NK-92 (cell line): ENCODE measurements around the gene TUNAR.

Experiments used
- DNase-seq: peaks from one replicate; lab custom pipeline; 2025; ENCODE audit not compliant: unreplicated experiment; lab: John Stamatoyannopoulos, UW

The TUNAR gene

DNA sequence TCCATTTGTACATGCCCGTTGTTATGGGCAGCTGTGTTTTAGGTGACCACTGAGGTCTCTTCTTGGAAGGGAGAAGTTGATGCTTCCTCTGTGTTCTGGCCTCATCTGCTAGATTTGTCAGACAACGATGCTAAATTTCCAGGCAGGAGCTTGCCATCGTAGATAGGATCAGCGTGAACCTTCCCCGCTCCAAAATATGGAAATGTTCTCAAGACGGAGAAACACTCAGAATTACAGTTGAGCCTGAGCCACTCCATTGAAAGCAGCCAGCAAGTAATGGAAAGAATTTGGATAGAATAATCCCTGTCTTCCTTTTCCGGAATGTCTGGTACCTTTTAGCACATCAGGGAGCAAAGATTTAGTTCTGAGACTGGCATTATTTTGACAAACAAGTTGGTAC is 34.8 kb downstream of the TUNAR start:
- no peak for DNase-seq

- DNase-seq, result no peak
Measured at GRCh38 chr14:95915330-95915729, 38.7 kb downstream of the TUNAR start.

DNA sequence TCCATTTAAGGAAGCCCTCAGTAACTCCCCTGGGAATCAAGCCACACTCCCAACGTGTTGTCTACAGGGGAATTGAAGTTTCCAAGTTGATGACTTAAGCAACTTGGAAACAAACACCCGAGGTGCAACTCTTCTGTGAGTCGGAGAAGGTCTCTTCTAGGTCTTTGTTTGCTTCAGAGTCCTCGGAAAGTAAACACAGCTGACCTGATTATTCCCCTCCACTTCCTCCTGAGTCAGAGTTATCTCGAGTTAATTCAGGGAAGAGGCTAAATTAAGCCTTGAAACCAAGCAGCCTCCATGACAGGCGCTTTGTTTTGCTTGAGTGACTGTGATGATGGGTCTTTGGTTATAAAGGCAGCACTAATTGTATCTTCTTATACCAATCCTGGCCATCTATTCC is 41.8 kb downstream of the TUNAR start:
- DNase-seq, result no peak

DNA sequence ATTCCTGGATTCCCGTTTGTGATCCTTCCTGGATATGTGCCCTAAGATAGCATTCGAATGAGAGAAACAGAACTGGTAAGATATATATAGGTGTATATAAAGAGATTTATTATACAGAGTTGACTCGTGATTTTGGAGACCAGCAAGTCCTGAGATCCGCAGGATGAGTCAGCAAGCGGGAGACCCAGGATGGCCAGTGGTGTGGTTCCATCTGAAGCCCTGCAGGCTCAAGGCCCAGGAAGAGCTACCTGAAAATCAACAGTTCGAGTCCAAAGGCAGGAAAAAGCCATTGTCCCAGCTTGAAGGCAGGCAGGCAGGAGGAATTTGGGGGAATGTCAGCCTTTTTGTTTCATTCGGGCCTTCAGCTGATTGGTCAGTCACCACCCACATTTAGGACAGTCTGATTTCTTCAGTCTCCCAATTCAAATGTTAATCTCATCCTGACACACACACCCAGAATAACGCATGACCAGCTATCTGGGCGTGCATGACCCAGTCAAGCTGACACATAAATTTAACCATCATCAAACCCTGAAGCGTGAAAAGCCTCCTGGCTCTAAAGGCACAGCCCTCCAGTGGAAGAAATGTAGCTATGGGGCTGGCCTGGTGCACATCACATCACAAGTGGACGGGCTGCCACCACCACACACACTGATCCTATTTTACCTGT is 44.3 kb downstream of the TUNAR start:
- DNase-seq, result no peak

- no peak for DNase-seq
Measured at GRCh38 chr14:95922080-95922479, 45.4 kb downstream of the TUNAR start.

DNA sequence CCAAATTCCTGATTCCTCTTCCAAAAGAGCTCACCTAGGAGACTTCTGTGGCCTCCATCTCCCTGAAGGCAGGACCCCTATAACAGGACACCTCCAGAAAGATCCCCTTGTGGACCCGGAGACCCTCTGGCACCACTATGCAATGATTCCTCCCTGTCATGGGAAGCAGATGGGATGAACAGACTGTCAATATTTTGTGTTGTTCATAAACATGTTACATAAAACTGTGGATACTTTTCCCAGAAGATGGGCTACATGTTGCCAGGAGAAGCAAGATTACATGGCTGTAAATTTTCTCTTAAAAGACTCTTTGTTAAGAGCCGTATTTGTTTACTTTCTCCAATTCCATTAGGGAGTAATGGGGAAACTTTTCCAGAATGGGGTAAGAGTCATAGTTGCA is 52.1 kb downstream of the TUNAR start:
- no peak for DNase-seq

DNA sequence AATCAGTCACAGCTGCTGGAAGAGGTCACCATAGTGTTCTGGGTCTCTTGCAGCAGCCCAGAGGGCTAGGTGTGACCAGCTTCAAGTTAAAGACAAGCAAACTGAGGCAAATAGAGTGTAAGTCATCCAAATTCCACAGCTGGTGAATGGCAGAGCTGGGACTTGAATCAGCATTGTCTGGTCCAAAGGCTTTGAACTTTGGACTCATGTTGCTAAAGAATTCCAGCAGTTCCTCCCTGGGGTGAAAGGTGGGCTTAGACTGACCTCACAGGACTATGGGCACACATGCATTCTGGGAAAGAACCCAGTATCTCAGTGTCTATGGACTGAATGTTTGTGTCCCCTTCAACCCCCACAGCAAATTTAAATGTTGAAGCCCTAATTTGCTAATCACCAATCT is 54.8 kb downstream of the TUNAR start:
- DNase-seq, result no peak

- no peak for DNase-seq
Measured at GRCh38 chr14:95935228-95935822, 58.7 kb downstream of the TUNAR start.

DNA sequence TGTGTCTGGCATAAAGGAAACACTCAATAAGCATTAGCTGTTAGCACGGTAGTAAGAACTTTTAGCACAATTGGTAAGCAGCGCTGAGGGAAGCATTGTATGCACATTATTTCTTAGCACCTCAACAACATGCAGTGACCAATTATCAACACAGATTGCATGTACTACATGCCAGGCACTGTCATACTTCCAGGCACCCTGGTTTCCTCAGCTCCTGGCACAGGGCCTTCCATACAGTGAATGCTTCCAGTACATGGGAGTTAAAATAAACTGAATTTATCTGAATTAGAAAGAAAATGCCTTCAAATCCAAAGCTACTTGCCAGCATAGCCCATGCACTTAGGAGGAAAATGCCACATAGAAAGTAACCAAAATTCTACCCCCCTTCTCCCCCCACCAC is 59.4 kb downstream of the TUNAR start:
- DNase-seq, result no peak

DNA sequence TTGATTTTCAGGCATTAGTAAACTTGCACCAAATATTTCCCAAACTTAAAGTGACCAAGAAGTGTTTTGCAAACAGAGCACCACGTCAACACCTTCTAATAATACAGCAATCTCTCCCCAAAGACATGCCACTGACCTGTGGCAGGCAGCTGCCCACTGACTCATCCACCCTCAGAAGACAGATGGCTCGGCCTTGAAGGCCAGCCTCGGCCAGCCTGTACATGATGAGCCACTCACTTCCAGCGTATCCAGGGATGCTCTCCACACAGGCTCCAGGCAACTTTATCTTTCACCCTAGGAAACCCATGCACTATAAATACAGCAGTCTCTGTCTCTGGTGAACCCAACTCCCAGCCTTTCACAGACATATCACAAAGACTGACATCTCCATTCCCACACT is 62.7 kb downstream of the TUNAR start:
- DNase-seq, result no peak

DNA sequence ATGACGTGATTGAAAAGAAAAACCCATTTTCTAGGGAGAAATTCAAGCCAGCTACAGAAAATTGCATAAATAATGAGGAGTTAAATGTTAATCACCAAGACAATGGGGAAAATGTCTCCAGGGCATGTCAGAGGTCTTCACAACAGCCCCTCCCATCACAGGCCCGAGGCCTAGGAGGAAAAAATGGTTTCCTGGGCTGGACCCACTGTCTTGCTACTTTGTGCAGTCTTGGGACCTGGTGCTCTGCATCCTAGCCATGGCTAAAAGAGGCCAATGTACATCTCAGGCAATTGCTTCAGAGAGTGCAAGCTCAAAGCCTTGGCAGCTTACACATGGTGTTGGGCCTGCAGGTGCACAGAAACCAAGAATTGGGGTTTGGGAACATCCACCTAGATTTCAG is 65.3 kb downstream of the TUNAR start:
- DNase-seq, result no peak

- DNase-seq, result no peak
Measured at GRCh38 chr14:95943699-95944098, 67.1 kb downstream of the TUNAR start.

DNA sequence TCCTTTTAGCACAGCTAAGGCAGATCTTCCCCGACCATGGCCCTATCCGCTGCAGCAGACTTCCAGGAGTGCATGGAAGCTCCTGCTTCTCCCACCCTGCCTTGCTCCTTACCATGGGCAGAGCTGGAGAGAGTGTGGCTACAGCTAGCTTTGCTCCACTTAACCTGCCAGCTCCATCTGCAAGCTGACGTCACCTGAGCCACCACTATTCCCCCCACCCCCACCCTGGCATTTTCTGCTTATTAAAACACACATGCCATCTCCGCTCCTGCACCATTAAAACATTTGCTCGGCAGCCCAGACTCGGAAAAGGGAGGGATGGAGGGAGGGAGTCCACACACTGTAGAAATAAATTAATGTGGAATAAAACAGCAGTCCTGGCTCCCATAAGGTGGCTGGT is 67.8 kb downstream of the TUNAR start:
- DNase-seq, result no peak

GRCh38 chr14:95946867-95947266 is 70.2 kb downstream of the TUNAR start:
- no peak for DNase-seq

GRCh38 chr14:95948558-95948981 is 71.9 kb downstream of the TUNAR start:
- no peak for DNase-seq

- DNase-seq, result no peak
Measured at GRCh38 chr14:95951359-95951758, 74.7 kb downstream of the TUNAR start.

GRCh38 chr14:95953111-95953724 is 76.6 kb downstream of the TUNAR start:
- no peak for DNase-seq

DNA sequence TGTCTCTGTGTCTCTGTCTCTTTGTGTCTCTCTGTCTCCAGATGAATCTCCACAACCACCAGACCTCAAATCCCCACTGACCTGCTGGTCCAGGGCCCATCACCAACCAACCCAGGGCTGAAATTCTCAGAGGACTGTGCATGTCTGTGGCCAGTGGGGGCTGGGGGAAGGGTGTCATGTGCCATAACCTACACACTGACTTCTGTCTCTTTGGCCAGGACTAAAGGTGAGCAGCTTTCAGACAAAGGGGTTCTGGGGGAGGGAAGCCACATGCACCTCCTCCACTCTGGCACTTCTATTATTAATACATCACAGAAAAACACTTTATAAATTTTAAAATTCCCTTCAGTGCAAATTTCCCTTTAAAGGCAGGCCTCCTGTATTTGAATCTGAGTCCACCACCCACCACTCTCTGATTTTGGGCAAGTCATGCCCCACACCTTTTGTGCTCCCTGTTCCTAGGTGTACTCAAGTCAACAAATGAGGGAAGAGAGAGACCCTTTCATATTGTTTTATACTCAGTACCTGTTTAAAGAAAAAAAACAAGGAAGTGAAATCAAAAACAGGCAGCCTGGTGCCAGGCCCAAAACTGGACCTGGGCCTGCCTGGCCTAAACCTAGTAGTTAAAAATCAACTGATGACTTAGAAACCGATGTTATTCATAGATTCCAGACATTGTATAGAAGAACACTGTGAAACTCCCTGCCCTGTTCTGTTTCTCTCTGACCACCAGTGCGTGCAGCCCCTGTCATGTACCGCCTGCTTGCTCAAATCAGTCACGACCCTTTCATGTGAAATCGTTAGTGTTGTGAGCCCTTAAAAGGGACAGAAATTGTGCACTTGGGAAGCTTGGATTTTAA is 80.2 kb downstream of the TUNAR start:
- DNase-seq, result no peak

- DNase-seq, result no peak
Measured at GRCh38 chr14:95958105-95958504, 81.5 kb downstream of the TUNAR start.

DNA sequence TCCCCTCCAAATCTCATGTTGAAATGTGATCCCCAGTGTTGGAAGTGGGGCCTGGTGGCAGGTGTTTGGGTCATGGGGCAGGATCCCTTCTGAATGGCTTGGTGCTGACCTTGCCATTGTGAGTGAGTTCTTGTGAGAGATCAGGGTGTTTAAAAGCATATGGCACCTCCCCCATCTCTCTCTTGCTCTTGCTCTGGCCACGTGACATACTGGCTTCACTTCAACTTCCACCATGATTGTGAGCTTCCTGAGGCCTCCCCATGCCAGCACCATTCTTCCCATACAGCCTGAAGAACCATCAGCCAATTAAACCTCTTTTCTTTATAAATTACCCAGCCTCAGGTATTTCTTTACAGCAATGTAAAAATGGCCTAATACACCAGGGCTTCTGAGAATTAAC is 82.7 kb downstream of the TUNAR start:
- no peak for DNase-seq

GRCh38 chr14:95961481-95961880 is 84.8 kb downstream of the TUNAR start:
- DNase-seq, result no peak

GRCh38 chr14:95964901-95965300 is 88.3 kb downstream of the TUNAR start:
- DNase-seq, result no peak
